ENCODE data around the gene CAMTA2. TPM values are rescaled to one million over a fixed set of nuclear protein-coding genes. Genes with fewer than 3 reads are reported as not detected.

CAMTA2 gene
- total RNA-seq, 1 donor from 2014 or later: 43.1 TPM

GRCh38 chr17:5027916-5028315, 40.4 kb upstream of the CAMTA2 start:
- H3K9ac ChIP-seq (ENCODE audit: low read length): no peak overlapping the region
- Mint-ChIP-seq H3K4me1 (ENCODE audit: low read depth, unreplicated experiment) (peaks cover 2% of the 10 kb centered on the region), H3K4me3 (ENCODE audit: unreplicated experiment) (no peak overlapping the region), H3K27me3 (ENCODE audit: low read depth, unreplicated experiment) (peaks cover 2% of the 10 kb centered on the region), H3K27ac (ENCODE audit: unreplicated experiment) (no peak overlapping the region), H3K9me3 (ENCODE audit: unreplicated experiment) (no peaks in the 10 kb centered on the region), H3K36me3 (ENCODE audit: low read depth, unreplicated experiment) (peaks cover 8% of the 10 kb centered on the region)
- FAIRE-seq (no peak), DNase-seq (ENCODE audit: low read depth) (no peak)
- no peak overlapping the region for H3K27ac ChIP-seq (ENCODE audit: low read depth, low read length)
- no peak overlapping the region for H3K4me3 ChIP-seq (ENCODE audit: insufficient read depth, low read depth, low read length)
- no peaks in the 10 kb centered on the region for H3K27me3 ChIP-seq (ENCODE audit: insufficient read depth, low read length)
- H3K36me3 ChIP-seq (ENCODE audit: insufficient read depth, low read length): peaks cover 3% of the 10 kb centered on the region
- peaks cover 5% of the 10 kb centered on the region for H4K20me1 ChIP-seq (ENCODE audit: insufficient read depth, low read length)
- no peak overlapping the region for H3K4me2 ChIP-seq (ENCODE audit: low read length)
- TF ChIP-seq CTCF (IDR thresholded peaks at IDR 0.05; ENCODE audit: insufficient read depth, low read depth, low read length) (no peak), EZH2 (IDR thresholded peaks at IDR 0.05; ENCODE audit: insufficient read depth, low read length) (no peak)
- H2AFZ ChIP-seq (ENCODE audit: low read depth, low read length): no peak overlapping the region
- no peaks in the 10 kb centered on the region for H3K79me2 ChIP-seq (ENCODE audit: insufficient read depth, low read length)
- no peaks in the 10 kb centered on the region for H3K9me3 ChIP-seq (ENCODE audit: insufficient read depth, low read depth, low read length)
- H3K4me1 ChIP-seq (ENCODE audit: insufficient read depth, low read length): no peaks in the 10 kb centered on the region

- Mint-ChIP-seq H3K27me3 (ENCODE audit: low read depth, unreplicated experiment) (peaks cover 2% of the 10 kb centered on the region), H3K4me3 (ENCODE audit: unreplicated experiment) (no peak overlapping the region), H3K36me3 (ENCODE audit: low read depth, unreplicated experiment) (peaks cover 12% of the 10 kb centered on the region)
Observed at GRCh38 chr17:5027299-5027698, 39.8 kb upstream of the CAMTA2 start.

More at GRCh38 chr17:5027299-5027698, 39.8 kb upstream of the CAMTA2 start:
- Histone ChIP-seq H3K9me3 (ENCODE audit: insufficient read depth, low read depth, low read length) (no peaks in the 10 kb centered on the region), H3K36me3 (ENCODE audit: insufficient read depth, low read length) (peaks cover 6% of the 10 kb centered on the region), H3K27me3 (ENCODE audit: insufficient read depth, low read length) (no peaks in the 10 kb centered on the region), H2AFZ (ENCODE audit: low read depth, low read length) (no peak overlapping the region), H3K4me3 (ENCODE audit: insufficient read depth, low read depth, low read length) (no peak overlapping the region), H3K4me2 (ENCODE audit: low read length) (no peak overlapping the region), H4K20me1 (ENCODE audit: insufficient read depth, low read length) (peaks cover 5% of the 10 kb centered on the region), H3K4me1 (ENCODE audit: insufficient read depth, low read length) (no peaks in the 10 kb centered on the region), H3K27ac (ENCODE audit: low read depth, low read length) (no peak overlapping the region), H3K79me2 (ENCODE audit: insufficient read depth, low read length) (no peaks in the 10 kb centered on the region), H3K9ac (ENCODE audit: low read length) (no peak overlapping the region)
- no peaks in the 10 kb centered on the region for H3K9me3 Mint-ChIP-seq (ENCODE audit: unreplicated experiment)
- peak overlapping the region; percentile 4 for H3K27ac Mint-ChIP-seq (ENCODE audit: unreplicated experiment)
- H3K4me1 Mint-ChIP-seq (ENCODE audit: low read depth, unreplicated experiment): peaks cover 2% of the 10 kb centered on the region
- DNase-seq (ENCODE audit: low read depth) (no peak), FAIRE-seq (no peak)
- TF ChIP-seq EZH2 (IDR thresholded peaks at IDR 0.05; ENCODE audit: insufficient read depth, low read length): no peak
- TF ChIP-seq CTCF (IDR thresholded peaks at IDR 0.05; ENCODE audit: insufficient read depth, low read depth, low read length): no peak
